Neural cell (in vitro differentiated cells): Measurements from ENCODE around the gene MST1. TPM values are rescaled to one million over a fixed set of nuclear protein-coding genes. Genes with fewer than 3 reads are reported as not detected.
A peak's percentile ranks its signal among the peaks of the same experiment; 100 is the strongest.

Experiments
- H2AFZ ChIP-seq: fragments of 200-600, 300-800 bp; sonication (generic), shearing (Covaris generic); 2 replicates; pipeline ENCODE4 v1.6.0; 2014; ENCODE audit warnings: low read depth, mild to moderate bottlenecking, antibody characterized with exemption, low read length, moderate library complexity
- H3F3A ChIP-seq: fragments of 200-600 bp; shearing (Covaris generic); 2 replicates; pipeline ENCODE4 v1.6.1; 2016; ENCODE audit warnings: mild to moderate bottlenecking, moderate library complexity, mixed read lengths, antibody characterized with exemption, low read length; ENCODE audit not compliant: insufficient read depth, poor library complexity, severe bottlenecking
- H3K27ac ChIP-seq: fragments of 200-600, 300-800 bp; sonication (generic), shearing (Covaris generic); 2 replicates; pipeline ENCODE4 v1.5.1; 2014; ENCODE audit warnings: mild to moderate bottlenecking, low read length, moderate library complexity
- H3K27me3 ChIP-seq: fragments of 300-800, 200-600 bp; sonication (generic), shearing (Covaris generic); 2 replicates; pipeline ENCODE4 v1.6.0; 2014; ENCODE audit warnings: mild to moderate bottlenecking, low read depth, low read length, moderate library complexity; ENCODE audit not compliant: insufficient read depth
- H3K36me3 ChIP-seq: fragments of 300-800, 200-600 bp; sonication (generic), shearing (Covaris generic); 2 replicates; pipeline ENCODE4 v1.5.1; 2014; ENCODE audit warnings: mild to moderate bottlenecking, antibody characterized with exemption, low read length, moderate library complexity; ENCODE audit not compliant: insufficient read depth
- H3K4me2 ChIP-seq: fragments of 300-800, 200-600 bp; sonication (generic), shearing (Covaris generic); 2 replicates; pipeline ENCODE4 v1.6.0; 2014; ENCODE audit warnings: mild to moderate bottlenecking, low read length
- H3K4me3 ChIP-seq: fragments of 300-800, 200-600 bp; sonication (generic), shearing (Covaris generic); 2 replicates; pipeline ENCODE4 v1.5.1; 2014; ENCODE audit warnings: mild to moderate bottlenecking, low read length, moderate library complexity
- H3K79me2 ChIP-seq: fragments of 200-600 bp; shearing (Covaris generic); replicated peaks from 2 replicates; pipeline ENCODE4 v1.6.0; 2014; ENCODE audit warnings: mild to moderate bottlenecking, low read length, moderate library complexity; ENCODE audit not compliant: insufficient read depth
- H3K9ac ChIP-seq: fragments of 300-800, 200-600 bp; sonication (generic), shearing (Covaris generic); 2 replicates; pipeline ENCODE4 v1.6.1; 2016; ENCODE audit warnings: mild to moderate bottlenecking, low read length, mixed read lengths
- H3K9me2 ChIP-seq: fragments of 200-600 bp; shearing (Covaris generic); 2 replicates; pipeline ENCODE4 v1.6.1; 2016; ENCODE audit warnings: mild to moderate bottlenecking, low read length, mixed read lengths; ENCODE audit not compliant: insufficient read depth
- H3K9me3 ChIP-seq: fragments of 200-600, 300-800 bp; sonication (generic), shearing (Covaris generic); 2 replicates; pipeline ENCODE4 v1.6.1; 2016; ENCODE audit warnings: mild to moderate bottlenecking, mixed run types, low read length, moderate library complexity, mixed read lengths
- H4K20me1 ChIP-seq: fragments of 200-600 bp; shearing (Covaris generic); 2 replicates; pipeline ENCODE4 v1.6.1; 2016; ENCODE audit warnings: mild to moderate bottlenecking, mixed run types; ENCODE audit not compliant: insufficient read depth
- CTCF ChIP-seq: fragments of 450-650 bp; IDR thresholded peaks from 2 replicates; pipeline ENCODE4 v1.5.1; 2014; ENCODE audit warnings: antibody characterized with exemption, mild to moderate bottlenecking, moderate library complexity; ENCODE audit not compliant: poor library complexity, severe bottlenecking
- EP300 ChIP-seq: fragments of 450-650 bp; conservative IDR thresholded peaks from 2 replicates; pipeline ENCODE4 v1.6.1; 2014; ENCODE audit warnings: antibody characterized with exemption, mild to moderate bottlenecking, moderate library complexity; ENCODE audit not compliant: poor library complexity, severe bottlenecking
- EZH2 ChIP-seq: fragments of 200-600, 300-800 bp; shearing (Covaris generic), sonication (generic); IDR thresholded peaks from 2 replicates; pipeline ENCODE4 v1.6.1; 2014; ENCODE audit warnings: antibody characterized with exemption, low read length, borderline replicate concordance, mild to moderate bottlenecking; ENCODE audit not compliant: insufficient read depth, poor library complexity, severe bottlenecking
- MXI1 ChIP-seq: fragments of 450-650 bp; conservative IDR thresholded peaks from 2 replicates; pipeline ENCODE4 v1.6.1; 2014; ENCODE audit warnings: antibody characterized with exemption, mild to moderate bottlenecking; ENCODE audit not compliant: poor library complexity, severe bottlenecking
- POLR2AphosphoS5 ChIP-seq: IDR thresholded peaks from 2 replicates; pipeline ENCODE4 v1.6.1; 2012
- RAD21 ChIP-seq: fragments of 450-650 bp; conservative IDR thresholded peaks from 2 replicates; pipeline ENCODE4 v1.6.1; 2014; ENCODE audit warnings: antibody characterized with exemption, mild to moderate bottlenecking, moderate library complexity
- REST ChIP-seq: IDR thresholded peaks from 2 replicates; pipeline ENCODE4 v1.6.1; 2012; ENCODE audit warnings: borderline replicate concordance
- SMC3 ChIP-seq: fragments of 450-650 bp; conservative IDR thresholded peaks from 2 replicates; pipeline ENCODE4 v1.6.1; 2014; ENCODE audit warnings: antibody characterized with exemption, mild to moderate bottlenecking, moderate library complexity; ENCODE audit not compliant: poor library complexity
- TAF1 ChIP-seq: IDR thresholded peaks from 2 replicates; pipeline ENCODE4 v1.6.1; 2012; ENCODE audit warnings: low read depth
- polyA plus RNA-seq: library from polyadenylated mRNA; depleted of rRNA; stranded (reverse); fragments of >200 nt; gene quantifications from 2 replicates; pipeline ENCODE4 v1.2.3, GENCODE V29; 2014

MST1 gene
- polyA plus RNA-seq, 1 donor from 2014 or later: 64.0 TPM

GRCh38 chr3:49675912-49676311 lies 13.4 kb downstream of the MST1 start:
- no peaks in the 10 kb centered on the region for H3K27me3 ChIP-seq
- H3F3A ChIP-seq: no peaks in the 10 kb centered on the region
- no peak overlapping the region for H2AFZ ChIP-seq
- H3K4me2 ChIP-seq: no peak overlapping the region
- peaks cover 7% of the 10 kb centered on the region for H3K79me2 ChIP-seq
- H3K4me3 ChIP-seq: no peak overlapping the region
- no peaks in the 10 kb centered on the region for H4K20me1 ChIP-seq
- no peak for TF ChIP-seq REST
- TF ChIP-seq RAD21: no peak
- TF ChIP-seq CTCF: no peak
- TF ChIP-seq MXI1: no peak
- TF ChIP-seq EZH2: no peak
- no peak for TF ChIP-seq EP300
- TF ChIP-seq POLR2AphosphoS5: no peak
- TF ChIP-seq SMC3: no peak
- no peak for TF ChIP-seq TAF1
- no peaks in the 10 kb centered on the region for H3K9me2 ChIP-seq
- H3K27ac ChIP-seq: no peak overlapping the region
- no peak overlapping the region for H3K9ac ChIP-seq
- H3K9me3 ChIP-seq: no peaks in the 10 kb centered on the region
- no peaks in the 10 kb centered on the region for H3K36me3 ChIP-seq

GRCh38 chr3:49674497-49674983 lies 14.7 kb downstream of the MST1 start:
- Histone ChIP-seq H3K27ac (peak overlapping the region; percentile 90), H3K9ac (peak overlapping the region; percentile 88), H3K4me3 (peak overlapping the region; percentile 100), H4K20me1 (no peaks in the 10 kb centered on the region), H3K9me3 (no peaks in the 10 kb centered on the region), H3K4me2 (peak overlapping the region; percentile 84), H3K79me2 (peaks cover 7% of the 10 kb centered on the region), H3K27me3 (no peaks in the 10 kb centered on the region), H3F3A (no peaks in the 10 kb centered on the region), H3K9me2 (no peaks in the 10 kb centered on the region), H2AFZ (peak overlapping the region; percentile 33), H3K36me3 (no peaks in the 10 kb centered on the region)
- no peak for TF ChIP-seq EP300
- peak; percentile 32 for TF ChIP-seq TAF1
- TF ChIP-seq REST: no peak
- TF ChIP-seq EZH2: no peak
- TF ChIP-seq CTCF: no peak
- peak; percentile 80 for TF ChIP-seq MXI1
- TF ChIP-seq POLR2AphosphoS5: no peak
- TF ChIP-seq RAD21: peak; percentile 28
- no peak for TF ChIP-seq SMC3
